ENCODE results near the gene CCL27. TPM values are rescaled to one million over a fixed set of nuclear protein-coding genes. Genes with fewer than 3 reads are reported as not detected.

The CCL27 gene
- total and polyA plus RNA-seq, 2 donors (not counting 1 experiment from before 2014, with no cell fraction given) = not detected

DNA sequence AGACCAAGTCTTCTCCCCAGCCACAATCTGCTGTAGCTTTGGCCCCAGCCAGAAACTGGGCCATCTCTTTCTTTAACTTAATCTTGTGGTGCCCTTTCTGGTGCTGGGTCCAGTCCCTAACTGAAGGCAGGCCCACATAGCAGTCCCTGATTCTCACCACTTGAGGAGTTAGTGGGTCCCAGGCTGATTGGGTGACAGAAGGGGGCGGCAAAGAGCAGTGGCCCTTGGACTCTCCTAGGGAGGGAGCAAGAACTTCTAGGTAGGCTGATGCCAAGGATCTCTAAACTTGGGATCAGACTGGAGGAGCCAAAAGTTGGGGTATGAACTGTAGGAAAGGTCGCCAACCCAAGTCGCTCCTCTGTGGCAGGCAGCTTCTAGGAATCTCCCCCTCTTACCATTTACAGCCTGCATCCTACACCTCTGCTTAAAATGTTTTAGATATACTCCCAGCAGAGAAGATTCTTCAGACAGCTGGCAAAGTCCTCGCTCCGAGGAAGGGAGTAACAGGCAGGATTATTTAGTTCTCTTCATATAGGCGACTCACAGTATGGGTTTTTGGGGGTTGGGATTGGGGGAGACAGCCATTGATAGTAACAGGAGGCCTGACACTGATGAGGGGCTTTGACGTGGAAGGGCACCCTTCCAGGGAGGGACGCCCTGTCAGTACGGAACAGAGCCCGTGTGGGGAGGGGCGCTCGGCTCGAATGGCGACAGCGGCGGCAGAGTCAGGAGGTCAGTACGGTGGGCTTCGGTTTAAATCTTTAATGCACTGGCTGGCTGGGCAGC, 2.0 kb upstream of the CCL27 start:
- peak; percentile 81 for DNase-seq
- intact Hi-C loops (cut with micrococcal nuclease) = loop anchor here (1.0 to 5.0 kb wide), 7 partner anchors 18 to 1148 kb away; partner anchors contain the start of genes DNAJB5, GALT, MYORG and RPP25L
- Histone ChIP-seq H3K4me2 (replicated peaks; ENCODE audit: low read depth, low read length, poor library complexity, severe bottlenecking) (peak overlapping the region; percentile 99), H3K9ac (ENCODE audit: low read length) (peak overlapping the region; percentile 97), H2AFZ (ENCODE audit: insufficient read depth, low read depth, low read length, poor library complexity, severe bottlenecking) (peak overlapping the region; percentile 91), H3K36me3 (replicated peaks in 1 of 2; ENCODE audit: control extremely low read depth in 1 of 2, control insufficient read depth in 1 of 2, extremely low read depth in 1 of 2, insufficient read depth in 2 of 2, low read length in 1 of 2) (no peaks in the 10 kb centered on the region), H3K27me3 (replicated peaks in 1 of 4; ENCODE audit: control extremely low read depth in 1 of 4, control insufficient read depth in 3 of 4, insufficient read depth in 4 of 4, low read length in 3 of 4) (no peaks in the 10 kb centered on the region), H4K20me1 (ENCODE audit: control insufficient read depth, insufficient read depth, low read length, poor library complexity, severe bottlenecking) (no peaks in the 10 kb centered on the region), H3K79me2 (ENCODE audit: control insufficient read depth, insufficient read depth, low read length) (no peaks in the 10 kb centered on the region), H3K9me3 (ENCODE audit: control extremely low read depth in 1 of 3, control insufficient read depth in 2 of 3, insufficient read depth in 1 of 3, low read length in 2 of 3) (peaks cover 0 to 10% (median 0%) of the 10 kb centered on the region in 3 donors), H3K4me1 (ENCODE audit: control insufficient read depth in 2 of 2, insufficient read depth in 2 of 2, low read length in 2 of 2) (peaks cover 10 to 18% of the 10 kb centered on the region in 2 donors), H3K27ac (ENCODE audit: low read length in 2 of 2) (no peak overlapping the region), H3K4me3 (ENCODE audit: control extremely low read depth in 1 of 5, extremely low read depth in 1 of 5, insufficient read depth in 1 of 5, low read depth in 2 of 5, low read length in 4 of 5) (peak overlapping the region; percentile 1 to 87 (median 83))
- 8% methylated on average over 14 of the region's 18 CpGs for WGBS (ENCODE audit: insufficient coverage)
- POLR2A ChIA-PET = interaction anchor here (1.0 to 1.8 kb wide), 4 partner anchors 10 to 27 kb away, joined by 3 to 13 read pairs (median 8); partner anchors contain the start of genes GALT and SIGMAR1
- peaks cover 20% of the 10 kb centered on the region for H3K4me1 Mint-ChIP-seq
- no peaks in the 10 kb centered on the region for H3K27me3 Mint-ChIP-seq
- CTCF ChIA-PET = interaction anchor here (0.7 to 4.9 kb wide), 7 partner anchors 17 to 416 kb away, joined by 3 to 34 read pairs (median 5); partner anchors contain the start of genes FANCG, GALT and SIGMAR1
- H3K27ac Mint-ChIP-seq = peak overlapping the region; percentile 92
- H3K9me3 Mint-ChIP-seq (ENCODE audit: insufficient read depth) = peaks cover 4% of the 10 kb centered on the region
- TF ChIP-seq EZH2 (IDR thresholded peaks at IDR 0.05; ENCODE audit: borderline replicate concordance, insufficient read depth, low read depth, low read length, poor library complexity, severe bottlenecking) = no peak
- TF ChIP-seq, protein P1, sequence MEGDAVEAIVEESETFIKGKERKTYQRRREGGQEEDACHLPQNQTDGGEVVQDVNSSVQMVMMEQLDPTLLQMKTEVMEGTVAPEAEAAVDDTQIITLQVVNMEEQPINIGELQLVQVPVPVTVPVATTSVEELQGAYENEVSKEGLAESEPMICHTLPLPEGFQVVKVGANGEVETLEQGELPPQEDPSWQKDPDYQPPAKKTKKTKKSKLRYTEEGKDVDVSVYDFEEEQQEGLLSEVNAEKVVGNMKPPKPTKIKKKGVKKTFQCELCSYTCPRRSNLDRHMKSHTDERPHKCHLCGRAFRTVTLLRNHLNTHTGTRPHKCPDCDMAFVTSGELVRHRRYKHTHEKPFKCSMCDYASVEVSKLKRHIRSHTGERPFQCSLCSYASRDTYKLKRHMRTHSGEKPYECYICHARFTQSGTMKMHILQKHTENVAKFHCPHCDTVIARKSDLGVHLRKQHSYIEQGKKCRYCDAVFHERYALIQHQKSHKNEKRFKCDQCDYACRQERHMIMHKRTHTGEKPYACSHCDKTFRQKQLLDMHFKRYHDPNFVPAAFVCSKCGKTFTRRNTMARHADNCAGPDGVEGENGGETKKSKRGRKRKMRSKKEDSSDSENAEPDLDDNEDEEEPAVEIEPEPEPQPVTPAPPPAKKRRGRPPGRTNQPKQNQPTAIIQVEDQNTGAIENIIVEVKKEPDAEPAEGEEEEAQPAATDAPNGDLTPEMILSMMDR (IDR thresholded peaks at IDR 0.05) = peak; percentile 86
- peak; percentile 44 for ATAC-seq (ENCODE audit: low read depth)
- H3K4me3 Mint-ChIP-seq = peak overlapping the region; percentile 94

DNA sequence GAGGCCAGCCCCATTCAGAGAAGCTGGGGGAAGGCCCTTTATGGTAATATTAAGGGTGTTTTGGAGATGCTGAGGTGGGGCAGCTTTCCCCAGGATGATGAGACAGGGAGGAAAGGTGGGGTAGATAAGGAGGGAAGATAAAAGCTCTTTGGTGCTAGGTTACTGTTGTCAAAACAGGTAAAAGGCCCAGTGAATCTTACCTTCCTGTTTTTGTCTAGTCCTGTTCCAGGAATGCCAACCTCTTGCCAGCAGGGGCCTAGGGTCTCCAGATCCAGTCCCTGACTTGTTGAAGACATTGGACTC, 797 bp upstream of the CCL27 start:
- Histone ChIP-seq H3K79me2 (ENCODE audit: control insufficient read depth, insufficient read depth, low read length) (no peaks in the 10 kb centered on the region), H3K4me2 (replicated peaks; ENCODE audit: low read depth, low read length, poor library complexity, severe bottlenecking) (no peak overlapping the region), H3K9me3 (ENCODE audit: control extremely low read depth in 1 of 3, control insufficient read depth in 2 of 3, insufficient read depth in 1 of 3, low read length in 2 of 3) (peaks cover 0 to 8% (median 0%) of the 10 kb centered on the region in 3 donors), H3K27me3 (replicated peaks in 1 of 4; ENCODE audit: control extremely low read depth in 1 of 4, control insufficient read depth in 3 of 4, insufficient read depth in 4 of 4, low read length in 3 of 4) (no peaks in the 10 kb centered on the region), H3K36me3 (replicated peaks in 1 of 2; ENCODE audit: control extremely low read depth in 1 of 2, control insufficient read depth in 1 of 2, extremely low read depth in 1 of 2, insufficient read depth in 2 of 2, low read length in 1 of 2) (no peaks in the 10 kb centered on the region), H3K4me3 (ENCODE audit: control extremely low read depth in 1 of 5, extremely low read depth in 1 of 5, insufficient read depth in 1 of 5, low read depth in 2 of 5, low read length in 4 of 5) (no peak overlapping the region), H3K9ac (ENCODE audit: low read length) (no peak overlapping the region), H3K27ac (ENCODE audit: low read length in 2 of 2) (no peak overlapping the region), H2AFZ (ENCODE audit: insufficient read depth, low read depth, low read length, poor library complexity, severe bottlenecking) (no peak overlapping the region), H4K20me1 (ENCODE audit: control insufficient read depth, insufficient read depth, low read length, poor library complexity, severe bottlenecking) (no peaks in the 10 kb centered on the region), H3K4me1 (ENCODE audit: control insufficient read depth in 2 of 2, insufficient read depth in 2 of 2, low read length in 2 of 2) (peaks cover 10 to 18% of the 10 kb centered on the region in 2 donors)
- Mint-ChIP-seq H3K4me1 (peaks cover 20% of the 10 kb centered on the region), H3K4me3 (no peak overlapping the region), H3K27ac (no peak overlapping the region), H3K9me3 (ENCODE audit: insufficient read depth) (no peaks in the 10 kb centered on the region), H3K27me3 (no peaks in the 10 kb centered on the region)
- ChIA-PET POLR2A (no interaction called here), CTCF (interaction anchor here (1.8 to 4.9 kb wide), 3 partner anchors 16 to 39 kb away, joined by 5 to 34 read pairs (median 8); partner anchors contain the start of gene GALT)
- DNase-seq (no peak), ATAC-seq (ENCODE audit: low read depth) (no peak)
- intact Hi-C loops (cut with micrococcal nuclease) = no loop called here
- TF ChIP-seq, protein P1 (IDR thresholded peaks at IDR 0.05) = no peak
- no peak for TF ChIP-seq EZH2 (IDR thresholded peaks at IDR 0.05; ENCODE audit: borderline replicate concordance, insufficient read depth, low read depth, low read length, poor library complexity, severe bottlenecking)

Data from B cell (primary cell).